ENCODE results near the gene DSG3. TPM values are rescaled to one million over a fixed set of nuclear protein-coding genes. Genes with fewer than 3 reads are reported as not detected.

The DSG3 gene
- total and polyA plus RNA-seq, 2 of the 8 experiments (the other 6 are each of a cell fraction or from before 2014, with no cell fraction given) = 0.03 to 0.07 TPM

GRCh38 chr18:31487246-31488015, 39.9 kb downstream of the DSG3 start:
- Histone ChIP-seq H3K23ac (ENCODE audit: insufficient read length) (no peak overlapping the region), H4K91ac (replicated peaks; ENCODE audit: insufficient read length, low read length) (no peak overlapping the region), H3K4me3 (ENCODE audit: extremely low read depth in 1 of 4, insufficient read depth in 2 of 4, low read depth in 3 of 4, low read length in 4 of 4) (no peak overlapping the region), H3K79me1 (ENCODE audit: low read depth, low read length) (no peaks in the 10 kb centered on the region), H2AFZ (ENCODE audit: low read length) (no peak overlapping the region), H3K4me2 (ENCODE audit: insufficient read depth in 1 of 2, low read depth in 2 of 2, low read length in 2 of 2) (no peak overlapping the region), H2BK5ac (ENCODE audit: low read depth, low read length) (no peak overlapping the region), H3K27ac (ENCODE audit: low read depth, low read length) (no peak overlapping the region), H4K20me1 (replicated peaks in 1 of 2; ENCODE audit: control insufficient read depth in 1 of 2, insufficient read depth in 2 of 2, low read length in 2 of 2) (no peaks in the 10 kb centered on the region), H3K4me1 (replicated peaks in 1 of 4; ENCODE audit: control insufficient read depth in 3 of 4, insufficient read depth in 4 of 4, low read length in 3 of 4) (no peaks in the 10 kb centered on the region), H3K56ac (replicated peaks; ENCODE audit: insufficient read length, low read depth, low read length) (no peak overlapping the region), H3K9me3 (ENCODE audit: insufficient read depth in 2 of 2, low read depth in 1 of 2, low read length in 1 of 2) (no peaks in the 10 kb centered on the region), H3K27me3 (replicated peaks in 1 of 4; ENCODE audit: control insufficient read depth in 3 of 4, extremely low read depth in 1 of 4, insufficient read depth in 3 of 4, low read length in 3 of 4) (no peaks in the 10 kb centered on the region), H3K18ac (ENCODE audit: extremely low read depth, low read length) (no peak overlapping the region), H2AK5ac (ENCODE audit: low read depth, low read length) (no peak overlapping the region), H3K36me3 (ENCODE audit: control insufficient read depth in 2 of 4, insufficient read depth in 4 of 4, low read length in 3 of 4) (no peaks in the 10 kb centered on the region), H3K23me2 (ENCODE audit: low read depth, low read length) (no peaks in the 10 kb centered on the region), H3K14ac (ENCODE audit: insufficient read length) (no peak overlapping the region), H2BK120ac (replicated peaks; ENCODE audit: low read depth, low read length) (no peak overlapping the region), H3K4ac (replicated peaks; ENCODE audit: insufficient read length, low read depth, low read length) (no peak overlapping the region), H4K8ac (ENCODE audit: extremely low read depth, insufficient read depth, low read length) (no peak overlapping the region), H4K5ac (ENCODE audit: insufficient read length, low read depth, low read length) (no peak overlapping the region), H2BK20ac (ENCODE audit: low read length) (no peak overlapping the region), H2BK15ac (ENCODE audit: low read length) (no peak overlapping the region), H3K79me2 (ENCODE audit: control insufficient read depth in 1 of 2, insufficient read depth in 2 of 2, low read length in 2 of 2) (no peaks in the 10 kb centered on the region), H3K9ac (replicated peaks in 1 of 4; ENCODE audit: extremely low read depth in 1 of 4, low read depth in 3 of 4, low read length in 3 of 4) (no peak overlapping the region), H2BK12ac (ENCODE audit: low read depth, low read length) (no peak overlapping the region)
- WGBS, 2 experiments (ENCODE audit: extremely low coverage in 1 of 2, insufficient coverage in 1 of 2, insufficient read length in 1 of 2, insufficient replicate concordance in 2 of 2, low coverage in 1 of 2, low lambda C conversion rate in 2 of 2, missing lambda C conversion rate in 1 of 2) = 83% methylated on average over 9 of the region's 9 CpGs; no CpG with 5 or more reads in 1 of the 2 experiments
- CTCF ChIA-PET (ENCODE audit: partially characterized antibody) = interaction anchor here (1.2 kb wide), 2 partner anchors 33 to 67 kb away, joined by 3 read pairs; no protein-coding TSS in a partner anchor
- POLR2A ChIA-PET (ENCODE audit: partially characterized antibody) = no interaction called here
- DNase-seq (ENCODE audit: low read depth in 1 of 2, low spot score in 2 of 2) = no peak
- FAIRE-seq = no peak
- TF ChIP-seq TAF7 (optimal IDR thresholded peaks at IDR 0.05; ENCODE audit: borderline replicate concordance, low read depth, low read length) (no peak), RNF2 (IDR thresholded peaks at IDR 0.05; ENCODE audit: borderline replicate concordance, low read depth, low read length, missing control alignments, poor library complexity, severe bottlenecking) (no peak), KDM1A (IDR thresholded peaks at IDR 0.05; ENCODE audit: borderline replicate concordance, low read length) (no peak), TBP (IDR thresholded peaks at IDR 0.05; ENCODE audit: low read depth, low read length) (no peak), POU5F1 (IDR thresholded peaks at IDR 0.05; ENCODE audit: low read depth, low read length) (no peak), SIX5 (IDR thresholded peaks at IDR 0.05; ENCODE audit: low read depth, low read length) (no peak), CREB1 (IDR thresholded peaks at IDR 0.05) (no peak), CHD1 (IDR thresholded peaks at IDR 0.05; ENCODE audit: low read depth, low read length) (no peak), BRCA1 (IDR thresholded peaks at IDR 0.05; ENCODE audit: low read depth, low read length) (no peak), RFX5 (IDR thresholded peaks at IDR 0.05; ENCODE audit: borderline replicate concordance, low read depth, low read length) (no peak), NRF1 (IDR thresholded peaks at IDR 0.05; ENCODE audit: low read depth, low read length) (no peak), POLR2A (IDR thresholded peaks at IDR 0.05; ENCODE audit: control extremely low read depth in 1 of 2, low read depth in 2 of 2, low read length in 2 of 2) (no peak)
- TF ChIP-seq, protein P1, sequence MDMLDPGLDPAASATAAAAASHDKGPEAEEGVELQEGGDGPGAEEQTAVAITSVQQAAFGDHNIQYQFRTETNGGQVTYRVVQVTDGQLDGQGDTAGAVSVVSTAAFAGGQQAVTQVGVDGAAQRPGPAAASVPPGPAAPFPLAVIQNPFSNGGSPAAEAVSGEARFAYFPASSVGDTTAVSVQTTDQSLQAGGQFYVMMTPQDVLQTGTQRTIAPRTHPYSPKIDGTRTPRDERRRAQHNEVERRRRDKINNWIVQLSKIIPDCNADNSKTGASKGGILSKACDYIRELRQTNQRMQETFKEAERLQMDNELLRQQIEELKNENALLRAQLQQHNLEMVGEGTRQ (IDR thresholded peaks at IDR 0.05; ENCODE audit: low read length) = no peak

Data from H1 (cell line).